Endothelial cell of umbilical vein (primary cell): Measurements from ENCODE around the gene ABCG4. TPM values are rescaled to one million over a fixed set of nuclear protein-coding genes. Genes with fewer than 3 reads are reported as not detected.

Source experiments
- BruUV-seq: library from RNA; stranded (reverse); fragments of 400-500 nt; replicated peaks from 2 replicates; lab custom pipeline; 2021; lab: Mats Ljungman, UMichigan
- CTCF ChIA-PET: fragments of 300-600, 350-600 bp; sonication (Branson Sonifier 250); formaldehyde crosslinking; loops from one replicate; lab custom pipeline; 2021; ENCODE audit warnings: antibody characterized with exemption, inconsistent platforms; lab: Charles Lee
- POLR2A ChIA-PET: fragments of 300-600, 350-600 bp; sonication (Branson Sonifier 250); formaldehyde crosslinking; loops from one replicate; lab custom pipeline; 2021; ENCODE audit warnings: antibody characterized with exemption, inconsistent platforms; lab: Charles Lee
- DNase-seq: peaks from one replicate; pipeline ENCODE4 v3.0.0-alpha.2; 2011; ENCODE audit warnings: low read depth, low spot score
- FAIRE-seq: peaks from 2 replicates; lab custom pipeline; 2011; peaks lifted over from hg19 to GRCh38; lab: Jason Lieb, UNC
- H2AFZ ChIP-seq: 2 replicates; pipeline ENCODE4 v1.6.0; 2012; ENCODE audit warnings: low read depth, low read length, control low read depth, inconsistent platforms
- H3K27ac ChIP-seq: 2 replicates; pipeline ENCODE4 v1.5.1; 2011; ENCODE audit warnings: low read depth, mild to moderate bottlenecking, control low read depth, low read length, moderate library complexity; ENCODE audit not compliant: insufficient read depth
- H3K27me3 ChIP-seq, 2 experiments: 2 replicates each; pipeline versions ENCODE4 v1.6.0 to v1.6.1; 2011; ENCODE audit warnings: low read length in 2 of 2, mixed read lengths in 1 of 2; ENCODE audit not compliant: control insufficient read depth in 2 of 2, insufficient read depth in 2 of 2
- H3K36me3 ChIP-seq, 2 experiments: 2 replicates in 1 of 2; 3 replicates in 1 of 2; pipeline ENCODE4 v1.5.1; 2011; ENCODE audit warnings: low read length in 2 of 2, mild to moderate bottlenecking in 1 of 2, moderate library complexity in 1 of 2; ENCODE audit not compliant: control insufficient read depth in 2 of 2, insufficient read depth in 2 of 2; ENCODE audit errors: extremely low read depth in 1 of 2
- H3K4me1 ChIP-seq: 3 replicates; pipeline ENCODE4 v1.5.1; 2011; ENCODE audit warnings: mild to moderate bottlenecking, low read length; ENCODE audit not compliant: control insufficient read depth, insufficient read depth; ENCODE audit errors: extremely low read depth
- H3K4me2 ChIP-seq: 2 replicates; pipeline ENCODE4 v1.6.1; 2011; ENCODE audit warnings: low read length, control low read depth, mixed read lengths; ENCODE audit not compliant: insufficient read depth
- H3K4me3 ChIP-seq, 3 experiments: fragments of 200-600 bp in 1 of 3; sonication (generic), shearing (Covaris generic) in 1 of 3; replicated peaks in 1 of 3; 2 replicates each; pipeline ENCODE4 v1.5.1; 2011 to 2016; ENCODE audit warnings: control low read depth in 3 of 3, low read length in 3 of 3, mild to moderate bottlenecking in 2 of 3, inconsistent platforms in 1 of 3, low read depth in 1 of 3, moderate library complexity in 1 of 3; ENCODE audit not compliant: insufficient read depth in 1 of 3
- H3K79me2 ChIP-seq: 2 replicates; pipeline ENCODE4 v1.6.0; 2012; ENCODE audit warnings: low read length, inconsistent platforms; ENCODE audit not compliant: control insufficient read depth, insufficient read depth
- H3K9ac ChIP-seq: replicated peaks from 2 replicates; pipeline ENCODE3; 2011; ENCODE audit warnings: low read length, control low read depth; ENCODE audit not compliant: insufficient read depth; ENCODE audit errors: extremely low read depth
- H3K9me1 ChIP-seq: replicated peaks from 3 replicates; pipeline ENCODE4 v1.6.0; 2011; ENCODE audit warnings: mild to moderate bottlenecking, low read length; ENCODE audit not compliant: control insufficient read depth, insufficient read depth; ENCODE audit errors: extremely low read depth
- H3K9me3 ChIP-seq: replicated peaks from 2 replicates; pipeline ENCODE4 v1.5.1; 2012; ENCODE audit warnings: low read length, inconsistent platforms; ENCODE audit not compliant: control insufficient read depth, insufficient read depth
- H4K20me1 ChIP-seq: replicated peaks from 2 replicates; pipeline ENCODE3; 2011; ENCODE audit warnings: mild to moderate bottlenecking, low read length; ENCODE audit not compliant: control insufficient read depth, insufficient read depth; ENCODE audit errors: extremely low read depth
- CTCF ChIP-seq, 2 donors: IDR thresholded peaks; 1 replicate in 1 of 2; 2 replicates in 1 of 2; pipeline ENCODE4 v1.5.1; 2011; ENCODE audit warnings: low read length in 2 of 2, mild to moderate bottlenecking in 2 of 2, moderate library complexity in 2 of 2, control low read depth in 1 of 2, inconsistent platforms in 1 of 2, low read depth in 1 of 2; ENCODE audit not compliant: insufficient read depth in 1 of 2; ENCODE audit errors: extremely low read depth in 1 of 2
- EZH2 ChIP-seq: IDR thresholded peaks from 2 replicates; pipeline ENCODE4 v1.6.1; 2012; ENCODE audit warnings: borderline replicate concordance, low read depth, mild to moderate bottlenecking, moderate library complexity, low read length, inconsistent platforms; ENCODE audit not compliant: severe bottlenecking
- FOS ChIP-seq: IDR thresholded peaks from 2 replicates; pipeline ENCODE4 v1.6.1; 2011; ENCODE audit warnings: mild to moderate bottlenecking, low read length, moderate library complexity, borderline replicate concordance; ENCODE audit not compliant: insufficient read depth
- GATA2 ChIP-seq: IDR thresholded peaks from 2 replicates; pipeline ENCODE4 v1.7.0; 2011; ENCODE audit warnings: low read depth, mild to moderate bottlenecking, moderate library complexity, mixed read lengths, low read length; ENCODE audit not compliant: insufficient read length, insufficient read depth
- JUN ChIP-seq: IDR thresholded peaks from 2 replicates; pipeline ENCODE4 v1.6.1; 2011; ENCODE audit warnings: borderline replicate concordance, low read depth; ENCODE audit not compliant: insufficient read length, insufficient read depth
- MAX ChIP-seq: IDR thresholded peaks from 2 replicates; pipeline ENCODE4 v1.6.1; 2011; ENCODE audit not compliant: insufficient read depth, insufficient read length
- MYC ChIP-seq: IDR thresholded peaks from one replicate; pipeline ENCODE4 v1.6.1; 2011; ENCODE audit warnings: mild to moderate bottlenecking, low read depth, low read length
- POLR2A ChIP-seq: IDR thresholded peaks from 2 replicates; pipeline ENCODE4 v1.6.1; 2012; ENCODE audit warnings: low read depth, mild to moderate bottlenecking, control low read depth, low read length
- POLR2AphosphoS5 ChIP-seq: IDR thresholded peaks from 2 replicates; pipeline ENCODE4 v1.6.1; 2012; ENCODE audit warnings: low read depth, mild to moderate bottlenecking, control low read depth, low read length, moderate library complexity; ENCODE audit not compliant: insufficient read depth
- dilution Hi-C: fragments of 300-500 bp; cut with MboI; formaldehyde crosslinking; loops from one replicate; pipeline ENCODE4 v1.15.0; 2019; ENCODE audit warnings: low sequenced_read_pairs; ENCODE audit not compliant: extremely low pct_ligation_motif_present
- intact Hi-C: fragments of 100-400 bp; cut with micrococcal nuclease; formaldehyde crosslinking; loops from one replicate; pipeline ENCODE4 v1.10.0; 2022
- polyA plus RNA-seq, 4 experiments: library from polyadenylated mRNA; depleted of rRNA in 3 of 4; stranded (reverse) in 3 of 4; unstranded in 1 of 4; fragments of >200 nt; gene quantifications; 2 replicates each; pipeline versions ENCODE4 v1.2.1 to v1.2.3, GENCODE V29; 2011 to 2012; ENCODE audit warnings: missing spikeins in 1 of 4
- total RNA-seq: library from RNA; stranded (reverse); gene quantifications from 2 replicates; pipeline ENCODE4 v1.2.3, GENCODE V29; 2021

Gene ABCG4
- total and polyA plus RNA-seq, 2 donors (not counting 3 experiments of a cell fraction or from before 2014, with no cell fraction given) = 1.0 to 1.7 TPM

DNA sequence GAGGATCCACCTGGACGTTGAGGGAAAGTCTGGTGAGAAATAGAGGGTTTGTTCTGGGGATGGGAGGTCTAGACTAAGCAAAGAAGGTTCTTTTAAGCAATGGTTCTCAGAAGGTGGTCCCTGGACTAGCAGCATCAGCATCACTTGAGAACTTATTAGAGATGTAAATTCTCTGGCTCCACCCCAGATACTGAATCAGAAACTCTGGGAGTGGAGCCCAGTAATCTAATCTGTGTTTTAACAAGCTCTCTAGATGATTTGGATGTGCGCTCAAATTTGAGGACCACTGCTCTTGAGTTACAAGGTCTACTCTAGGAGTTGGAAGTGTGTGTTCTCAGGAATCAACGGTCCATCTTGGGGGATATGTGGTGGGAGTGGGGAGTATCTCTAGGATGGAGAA, 3.3 kb upstream of the ABCG4 start:
- Histone ChIP-seq H3K79me2 (no peaks in the 10 kb centered on the region), H3K9me1 (no peaks in the 10 kb centered on the region), H3K27ac (no peak overlapping the region), H3K9me3 (no peaks in the 10 kb centered on the region), H3K4me2 (no peak overlapping the region), H3K4me1 (peaks cover 4% of the 10 kb centered on the region), H3K4me3 (no peak overlapping the region), H3K36me3 (no peaks in the 10 kb centered on the region), H3K9ac (no peak overlapping the region), H3K27me3 (peaks cover 2 to 3% of the 10 kb centered on the region in 2 experiments), H4K20me1 (no peaks in the 10 kb centered on the region), H2AFZ (peak overlapping the region; percentile 41)
- dilution Hi-C loops (no loop called here), intact Hi-C loops (loop anchor here (1.0 to 2.0 kb wide), 3 partner anchors 45 to 178 kb away; partner anchors contain the start of gene DPAGT1)
- ChIA-PET POLR2A (no interaction called here), CTCF (interaction anchor here (0.8 to 5.3 kb wide), 14 partner anchors 8 to 193 kb away, joined by 3 to 59 read pairs (median 4); partner anchors contain the start of gene NLRX1)
- FAIRE-seq = no peak
- TF ChIP-seq MYC (no peak), FOS (no peak), POLR2AphosphoS5 (no peak), CTCF (IDR thresholded peaks at IDR 0.05; ENCODE audit: extremely low read depth in 1 of 2, insufficient read depth in 1 of 2, low read depth in 1 of 2, low read length in 2 of 2) (no peak), EZH2 (no peak), POLR2A (no peak), JUN (no peak), MAX (no peak), GATA2 (no peak)
- no TSS peak for BruUV-seq
- DNase-seq = no peak
